Inflammatory macrophage (primary cell): ENCODE data around the gene CNNM1.
A peak's percentile ranks its signal among the peaks of the same experiment; 100 is the strongest.

Experiments
- DNase-seq, 2 donors: peaks; one replicate each; pipeline ENCODE4 v3.0.0-alpha.2; 2020 to 2022

The CNNM1 gene

DNA sequence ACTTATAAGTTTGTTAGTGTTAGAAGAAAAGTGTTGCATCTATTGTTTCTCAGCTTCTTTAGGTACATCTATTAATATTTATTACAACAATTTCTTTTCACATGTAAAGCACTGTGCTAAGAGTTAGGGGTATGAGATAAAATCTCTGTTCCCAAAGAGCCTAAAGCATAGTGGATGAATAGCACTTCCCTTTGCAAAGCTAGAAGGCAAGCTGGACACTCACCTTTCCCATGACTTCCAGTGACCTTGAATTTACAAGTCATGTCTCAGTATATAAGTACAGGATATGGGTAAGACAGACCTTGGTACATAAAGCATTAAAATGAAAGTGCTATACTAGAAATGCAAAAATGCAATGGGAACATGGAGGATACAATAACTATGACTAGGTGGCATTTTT, 8.7 kb downstream of the CNNM1 start:
- no peak for DNase-seq

DNA sequence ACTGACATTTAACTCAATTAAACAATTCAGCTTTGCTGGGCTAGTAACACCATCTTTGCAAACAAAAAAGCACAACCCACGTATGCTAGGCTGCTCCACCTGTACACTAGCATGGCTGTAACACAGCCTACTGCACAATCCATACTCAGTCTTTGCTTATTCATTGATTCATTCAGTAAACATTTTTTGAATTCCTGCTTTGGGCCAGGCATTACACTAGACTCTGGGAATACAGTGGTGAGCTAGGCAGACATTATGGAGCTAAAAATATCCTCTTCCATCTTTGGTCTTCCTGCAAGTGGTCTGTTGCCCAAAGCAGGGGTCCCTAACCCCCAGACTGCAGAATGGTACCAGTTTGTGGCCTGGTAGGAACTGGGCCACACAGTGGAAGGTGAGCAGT, 9.9 kb downstream of the CNNM1 start:
- no peak for DNase-seq

GRCh38 chr10:99339563-99340047, 10.4 kb downstream of the CNNM1 start:
- DNase-seq, result no peak

DNA sequence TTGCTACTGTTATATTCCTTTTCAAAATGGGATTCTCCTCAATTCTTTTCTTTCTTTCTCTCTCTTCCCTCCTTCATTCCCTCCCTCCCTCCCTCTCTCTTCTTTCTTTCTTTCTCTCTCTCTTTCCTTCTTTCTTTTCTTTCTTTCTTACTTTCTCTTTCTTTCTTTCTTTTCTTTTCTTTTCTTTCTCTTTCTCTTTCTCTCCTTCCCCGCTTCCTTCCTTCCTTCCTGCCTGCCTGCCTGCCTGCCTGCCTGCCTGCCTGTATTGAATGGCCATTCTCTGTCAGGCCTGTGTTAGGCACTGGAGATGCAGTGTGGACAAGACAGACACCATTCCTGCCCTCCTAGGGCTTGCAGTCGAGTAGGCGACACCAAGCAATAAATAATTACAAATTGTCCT, 11.5 kb downstream of the CNNM1 start:
- no peak for DNase-seq

- DNase-seq, result no peak
These were observed 12.1 kb downstream of the CNNM1 start for GRCh38 chr10:99341248-99341647.

DNA sequence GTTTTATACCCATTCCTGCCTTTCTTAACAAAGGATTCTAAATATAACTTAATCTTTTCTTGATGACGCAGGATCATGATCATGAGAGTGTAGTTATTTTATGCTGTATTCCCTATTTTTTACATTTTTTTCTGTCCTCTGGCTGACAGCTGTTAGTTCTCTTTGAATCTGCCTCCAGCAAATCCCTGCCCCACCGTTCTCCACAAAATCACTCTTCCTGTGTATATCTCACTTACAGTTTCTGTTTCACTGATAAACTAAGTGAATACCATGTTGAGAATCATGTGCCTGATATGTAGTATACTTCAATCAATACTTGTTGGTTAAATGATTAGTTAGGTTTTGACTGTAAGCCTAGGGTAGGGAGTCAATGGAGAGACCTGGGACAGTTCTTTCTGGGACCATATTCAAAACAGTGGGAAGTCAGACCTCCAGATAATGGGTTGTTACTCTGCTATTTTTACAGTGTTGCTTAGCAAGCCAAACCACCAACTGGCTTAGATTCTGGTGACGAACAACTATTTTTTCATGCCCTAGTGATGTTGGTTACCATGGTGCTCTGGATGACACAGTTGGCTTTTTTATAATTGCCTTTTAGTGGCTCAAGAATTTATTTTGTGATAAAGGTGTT, 12.8 kb downstream of the CNNM1 start:
- no peak for DNase-seq

DNA sequence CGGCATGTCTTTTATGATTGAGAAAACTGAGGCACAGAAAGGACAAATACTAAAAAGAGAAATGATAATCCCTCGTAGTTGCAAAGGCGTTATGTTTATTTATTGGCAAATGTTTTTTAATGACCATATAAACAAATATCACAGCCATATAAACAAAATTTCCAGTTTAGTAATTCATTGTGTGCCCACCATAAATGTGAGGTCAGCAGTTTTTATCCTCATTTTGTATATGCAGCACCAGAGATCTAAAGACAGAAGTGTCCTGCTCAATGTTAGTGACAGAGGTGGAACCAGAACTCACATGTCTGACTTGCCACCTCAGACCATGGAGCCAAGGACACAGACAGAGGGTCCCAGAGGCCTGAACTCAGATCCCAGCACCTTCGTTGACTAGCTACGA, 14.1 kb downstream of the CNNM1 start:
- DNase-seq, result no peak

DNA sequence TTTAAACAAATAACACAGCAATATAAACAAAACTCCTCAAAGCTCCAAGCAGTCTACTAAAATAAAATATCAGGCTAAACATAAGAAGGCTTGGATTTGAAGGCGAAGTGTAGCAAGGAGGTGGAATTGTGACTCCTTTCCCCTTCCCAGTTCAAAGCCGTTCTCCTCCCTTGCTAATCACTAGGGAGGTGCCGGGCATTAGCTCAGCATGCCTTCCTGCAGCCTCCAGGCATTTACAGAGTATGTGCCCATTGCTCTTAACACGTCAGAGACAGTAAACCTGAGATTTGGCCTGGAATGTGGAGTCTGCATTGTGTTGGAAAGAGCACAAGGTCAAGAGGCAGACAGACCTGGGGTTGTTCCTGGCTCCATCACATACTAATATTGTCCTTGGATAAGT, 15.6 kb downstream of the CNNM1 start:
- DNase-seq, result no peak

DNA sequence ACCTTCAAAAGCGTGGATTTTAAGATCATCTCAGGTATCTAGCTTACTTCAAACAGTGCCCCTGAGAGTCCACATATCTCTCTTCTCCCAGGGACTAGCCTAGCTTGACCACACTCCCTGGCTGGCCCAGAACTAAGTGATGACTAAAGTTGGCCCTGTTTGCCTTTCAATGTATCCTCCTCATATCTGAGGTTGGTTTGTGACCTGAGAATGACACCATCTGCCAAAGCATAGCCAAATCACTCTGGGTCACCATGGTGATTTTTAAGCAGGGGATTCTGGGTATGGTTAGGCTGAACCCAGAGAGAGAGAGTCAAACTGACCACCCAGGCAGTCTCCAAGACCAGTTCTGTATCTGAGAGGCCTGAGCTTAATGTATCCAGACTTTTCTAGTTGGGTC, 16.2 kb downstream of the CNNM1 start:
- no peak for DNase-seq

- no peak for DNase-seq
These were observed 17.1 kb downstream of the CNNM1 start for GRCh38 chr10:99346247-99346646.

DNA sequence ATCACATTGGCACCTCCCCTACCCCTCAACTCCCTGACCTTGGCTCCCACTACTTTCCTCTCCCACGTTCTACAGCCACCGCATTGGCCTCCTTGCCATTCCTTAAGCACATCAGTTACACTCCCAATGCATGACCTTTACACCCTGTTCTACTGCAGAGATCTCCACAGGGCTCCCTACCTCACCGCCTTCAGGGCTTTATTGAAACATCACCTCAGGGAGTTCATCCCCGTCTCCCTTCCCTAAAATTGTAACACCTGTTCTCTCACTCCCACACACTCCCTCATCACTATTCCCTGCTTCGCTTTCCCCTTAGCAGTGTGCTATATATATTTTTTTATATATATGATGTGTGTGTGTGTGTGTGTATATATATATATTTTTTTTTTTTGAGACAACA, 18.5 kb downstream of the CNNM1 start:
- no peak for DNase-seq

- no peak for DNase-seq
These were observed 24.0 kb downstream of the CNNM1 start for GRCh38 chr10:99353182-99353581.

DNA sequence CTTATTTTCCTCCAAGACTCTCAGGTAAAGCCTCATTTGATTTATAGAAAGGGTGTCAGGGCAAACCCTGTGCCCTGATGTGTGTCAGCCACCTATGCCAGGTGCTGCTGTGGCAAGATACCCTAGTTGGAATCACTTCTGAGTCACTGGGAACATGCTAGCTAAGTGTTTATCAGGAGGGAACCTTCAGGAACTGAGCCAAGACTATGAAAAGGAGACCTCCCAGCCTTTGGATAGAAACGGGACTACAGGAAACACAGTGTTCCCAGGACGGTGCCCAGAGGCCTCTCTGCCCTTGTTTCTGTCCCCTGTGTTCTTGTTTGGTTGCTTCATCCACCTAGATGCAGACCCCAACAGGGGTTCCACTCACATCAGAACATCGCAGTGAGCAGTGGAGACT, 28.5 kb downstream of the CNNM1 start:
- DNase-seq, result no peak

DNA sequence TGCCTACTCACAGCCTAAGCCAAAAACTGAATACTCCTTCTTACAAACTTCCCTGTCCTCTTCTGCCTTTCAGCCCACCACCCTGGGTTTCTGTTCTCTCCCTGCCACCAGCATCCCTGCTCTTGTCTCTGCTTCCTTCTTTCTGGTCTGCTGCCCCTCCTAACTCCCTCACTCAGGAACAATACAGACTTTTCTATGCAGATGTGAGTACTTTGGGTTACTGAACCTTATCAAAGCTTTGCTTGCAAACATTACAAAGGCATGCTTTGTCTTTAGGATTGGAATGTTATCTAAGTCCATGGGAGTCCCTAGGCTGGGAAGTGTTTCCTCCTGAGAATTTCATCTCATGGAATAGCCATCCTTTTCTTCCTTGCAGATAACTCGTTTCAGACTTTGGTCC, 28.9 kb downstream of the CNNM1 start:
- no peak for DNase-seq

DNA sequence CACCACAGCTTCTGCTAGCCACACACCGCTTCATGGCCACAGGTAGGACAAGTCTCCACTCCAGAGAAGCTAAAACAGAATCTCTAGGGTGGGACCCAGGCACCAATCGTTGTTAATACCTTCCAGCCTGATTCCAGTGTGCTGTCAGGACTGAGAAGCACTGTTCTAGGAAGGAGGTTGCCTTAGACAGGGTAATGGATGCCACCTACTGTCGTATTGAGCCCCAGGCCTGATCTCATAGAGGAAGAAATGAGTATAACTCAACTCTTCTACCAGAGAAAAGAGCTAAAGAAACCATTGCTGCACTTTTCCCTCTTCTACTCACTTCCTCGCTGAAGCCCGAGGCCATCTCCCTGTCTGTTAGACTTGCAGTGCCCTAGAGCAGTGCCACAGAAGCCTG, 31.8 kb downstream of the CNNM1 start:
- no peak for DNase-seq

- DNase-seq, result no peak
These were observed 35.0 kb downstream of the CNNM1 start for GRCh38 chr10:99364125-99364524.

- no peak for DNase-seq
These were observed 36.2 kb downstream of the CNNM1 start for GRCh38 chr10:99365311-99365710.

GRCh38 chr10:99365736-99366135, 36.6 kb downstream of the CNNM1 start:
- DNase-seq, result no peak

GRCh38 chr10:99366666-99367065, 37.5 kb downstream of the CNNM1 start:
- DNase-seq, result no peak

- no peak for DNase-seq
These were observed 39.5 kb downstream of the CNNM1 start for GRCh38 chr10:99368646-99369045.

DNA sequence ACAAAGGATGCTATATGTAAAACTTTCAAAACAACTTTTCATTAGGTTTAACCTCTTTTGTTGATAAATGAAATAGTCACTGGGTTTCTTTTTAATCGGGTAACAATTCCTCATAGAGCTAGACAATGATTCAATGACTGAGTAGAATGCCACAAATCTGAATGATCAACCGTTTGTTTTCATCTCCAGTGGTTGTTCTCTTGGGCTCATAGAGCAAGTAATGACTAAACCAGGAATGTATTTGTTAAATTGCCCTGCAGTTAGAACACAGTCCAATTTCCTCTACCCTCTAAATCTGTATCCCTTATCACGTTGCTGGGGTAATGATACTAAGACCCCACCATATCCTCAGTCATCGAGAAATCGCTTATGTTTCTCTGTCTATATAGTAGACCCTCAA, 40.0 kb downstream of the CNNM1 start:
- no peak for DNase-seq

DNA sequence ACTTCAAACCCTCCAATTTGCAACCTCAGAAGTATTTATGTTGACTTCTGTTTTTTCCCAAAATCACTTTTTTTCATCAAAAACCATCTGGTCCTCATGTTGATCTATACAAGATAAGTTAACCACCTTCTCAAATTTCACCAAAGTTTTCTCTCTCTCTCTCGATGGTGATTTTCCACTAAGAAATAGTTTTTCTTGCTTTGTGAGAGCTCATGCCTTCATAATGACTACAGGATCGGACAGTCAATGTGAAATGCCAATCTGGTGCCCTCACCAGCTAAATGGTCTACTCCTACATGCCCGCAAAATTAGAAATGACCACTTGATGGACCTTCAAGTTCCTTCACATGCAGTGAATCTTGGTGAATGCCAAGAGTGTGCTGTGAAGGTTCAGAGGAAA, 40.4 kb downstream of the CNNM1 start:
- no peak for DNase-seq

DNA sequence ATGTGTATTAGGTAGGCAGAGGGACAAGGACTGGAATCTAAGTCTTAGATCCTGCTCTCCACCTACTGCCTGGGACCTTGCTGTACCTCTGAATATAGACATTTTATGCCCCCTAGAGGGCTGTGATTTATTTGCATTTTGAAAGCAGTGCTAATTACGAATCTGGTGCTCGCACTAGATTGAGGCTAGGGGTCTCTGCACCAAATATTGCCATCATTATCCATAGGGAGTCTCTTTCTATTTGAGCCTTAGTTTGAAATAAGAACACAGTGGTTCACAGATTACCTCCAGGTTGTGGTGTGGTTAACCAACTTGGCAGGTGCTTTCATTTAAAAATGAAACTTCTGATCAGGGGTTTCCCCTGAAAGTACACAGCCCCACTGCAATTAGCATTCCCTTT, 41.8 kb downstream of the CNNM1 start:
- DNase-seq, result peak; percentile 7 to 10

GRCh38 chr10:99372546-99373271, 43.6 kb downstream of the CNNM1 start:
- no peak for DNase-seq

- no peak for DNase-seq
These were observed 45.4 kb downstream of the CNNM1 start for GRCh38 chr10:99374526-99374925.
